Measurements from ENCODE around the gene SAA4. TPM values are rescaled to one million over a fixed set of nuclear protein-coding genes. Genes with fewer than 3 reads are reported as not detected.
"Not testable (repeated sequence)": the region's sequence is repeated elsewhere in the genome, so short reads cannot be mapped to it uniquely, and the experiment has no call there.

Gene SAA4
- total RNA-seq, 2 donors from 2014 or later = not detected

DNA sequence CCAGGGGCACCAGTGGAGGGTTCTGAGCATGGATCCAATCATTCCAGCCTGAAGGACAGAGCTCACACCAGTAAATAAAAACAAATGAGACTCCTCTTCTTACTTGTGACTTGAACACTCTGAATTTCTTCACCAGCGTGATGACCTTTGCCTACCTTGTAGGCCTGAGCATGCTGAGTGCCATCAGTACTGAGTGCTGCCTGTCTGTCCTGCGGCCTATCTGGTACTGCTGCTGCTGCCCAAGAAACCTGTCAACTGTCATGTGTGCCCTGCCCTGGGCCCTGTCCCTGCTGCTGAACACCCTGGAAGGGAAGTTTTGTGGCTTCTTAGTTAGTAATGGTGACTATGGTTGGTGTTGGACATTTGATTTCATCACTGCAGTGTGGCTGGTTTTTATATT lies 40.1 kb downstream of the SAA4 start:
- no peak for ATAC-seq (replicated peaks in 1 of 2)
- Mint-ChIP-seq H3K36me3 (ENCODE audit: insufficient read depth in 2 of 2) (no peaks in the 10 kb centered on the region), H3K27ac (no peak overlapping the region), H3K4me1 (ENCODE audit: low read depth) (no peaks in the 10 kb centered on the region), H3K4me3 (no peak overlapping the region), H3K9me3 (no peaks in the 10 kb centered on the region), H3K27me3 (ENCODE audit: low read depth) (peaks cover 18% of the 10 kb centered on the region)
- no peak for DNase-seq

DNA sequence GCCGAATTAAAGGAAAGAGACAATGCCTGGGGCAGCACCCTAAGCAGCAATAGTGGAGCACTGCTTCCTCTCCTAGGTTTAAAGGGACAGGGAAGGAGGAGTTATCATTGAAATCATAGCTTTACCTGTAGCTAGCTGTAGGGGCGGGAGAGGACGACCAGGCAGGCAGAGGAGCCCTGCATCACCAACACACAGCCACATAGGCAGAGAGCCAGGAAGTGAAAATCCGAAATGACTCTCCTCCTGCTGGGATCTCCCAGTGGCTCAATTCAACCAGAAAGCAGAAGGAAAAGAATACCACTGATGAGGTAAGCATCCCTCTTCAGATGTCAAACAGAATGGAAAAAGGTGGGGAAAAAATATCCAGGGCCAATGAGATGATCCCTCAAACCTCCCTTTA lies 43.6 kb downstream of the SAA4 start:
- no peak overlapping the region for H3K4me3 Mint-ChIP-seq
- no peak overlapping the region for H3K27ac Mint-ChIP-seq
- no peak for ATAC-seq (replicated peaks in 1 of 2)
- H3K36me3 Mint-ChIP-seq (ENCODE audit: insufficient read depth in 2 of 2) = no peaks in the 10 kb centered on the region
- no peak for DNase-seq
- H3K9me3 Mint-ChIP-seq = no peaks in the 10 kb centered on the region
- peaks cover 4% of the 10 kb centered on the region for H3K27me3 Mint-ChIP-seq (ENCODE audit: low read depth)
- H3K4me1 Mint-ChIP-seq (ENCODE audit: low read depth) = no peaks in the 10 kb centered on the region

DNA sequence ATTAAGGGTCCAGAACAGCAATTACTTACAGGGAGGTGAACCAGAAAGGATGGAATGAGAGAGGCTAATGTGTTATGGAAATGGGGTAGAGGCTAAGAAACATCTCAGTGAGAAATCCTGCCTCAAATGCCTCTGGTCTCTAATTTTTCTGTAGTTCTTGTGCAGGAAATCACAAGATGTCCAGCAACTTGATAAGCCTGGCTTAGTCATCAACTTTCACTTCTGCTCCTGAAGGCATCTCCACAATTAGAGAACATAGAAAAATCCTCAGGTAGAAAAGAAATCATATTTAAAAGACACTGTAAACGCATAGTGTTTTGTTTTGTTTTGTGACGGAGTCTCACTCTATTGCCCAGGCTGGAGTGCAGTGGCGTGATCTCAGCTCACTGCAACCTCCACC lies 45.2 kb downstream of the SAA4 start:
- no peaks in the 10 kb centered on the region for H3K9me3 Mint-ChIP-seq
- no peak overlapping the region for H3K27ac Mint-ChIP-seq
- no peaks in the 10 kb centered on the region for H3K4me1 Mint-ChIP-seq (ENCODE audit: low read depth)
- ATAC-seq (replicated peaks in 1 of 2) (no peak), DNase-seq (no peak)
- peaks cover 13% of the 10 kb centered on the region for H3K27me3 Mint-ChIP-seq (ENCODE audit: low read depth)
- H3K4me3 Mint-ChIP-seq = no peak overlapping the region
- H3K36me3 Mint-ChIP-seq (ENCODE audit: insufficient read depth in 2 of 2) = peaks cover 0 to 1% of the 10 kb centered on the region in 2 donors

DNA sequence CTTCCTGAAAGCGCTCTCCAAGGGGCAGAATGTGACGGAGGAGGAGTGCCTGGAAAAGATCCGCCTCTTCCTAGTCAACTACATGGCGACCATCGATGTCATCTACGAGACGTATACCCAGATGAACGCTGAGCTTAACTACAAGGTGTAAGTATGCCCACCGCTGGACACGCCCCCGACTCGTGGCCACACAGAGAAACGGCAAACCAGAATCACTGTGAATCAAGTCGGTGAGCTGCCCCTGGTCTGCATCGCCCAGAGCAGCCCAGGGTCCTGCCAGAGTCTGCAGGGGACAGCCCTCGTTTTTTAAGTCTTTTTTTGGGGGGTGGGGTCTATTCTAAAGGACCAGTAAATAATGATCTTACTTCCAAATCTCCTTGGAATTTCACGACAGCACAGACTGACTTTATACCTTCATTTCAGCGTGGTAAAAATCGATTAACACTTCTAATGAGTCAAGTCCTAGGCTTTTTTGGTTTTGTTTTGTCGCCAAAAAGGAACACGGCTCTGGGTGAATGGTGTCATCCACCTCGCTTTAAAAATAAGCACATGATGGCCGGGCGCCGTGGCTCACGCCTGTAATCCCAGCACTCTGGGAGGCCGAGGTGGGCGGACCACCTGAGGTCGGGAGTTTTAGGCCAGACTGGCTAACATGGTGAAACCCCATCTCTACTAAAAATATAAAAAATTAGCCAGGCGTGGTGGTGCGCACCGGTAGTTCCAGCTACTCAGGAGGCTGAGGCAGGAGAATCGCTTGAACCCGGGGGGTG lies 46.9 kb downstream of the SAA4 start:
- H3K9me3 Mint-ChIP-seq; ATAC-seq (replicated peaks in 1 of 2); H3K36me3 Mint-ChIP-seq (ENCODE audit: insufficient read depth in 2 of 2): not testable (repeated sequence)

DNA sequence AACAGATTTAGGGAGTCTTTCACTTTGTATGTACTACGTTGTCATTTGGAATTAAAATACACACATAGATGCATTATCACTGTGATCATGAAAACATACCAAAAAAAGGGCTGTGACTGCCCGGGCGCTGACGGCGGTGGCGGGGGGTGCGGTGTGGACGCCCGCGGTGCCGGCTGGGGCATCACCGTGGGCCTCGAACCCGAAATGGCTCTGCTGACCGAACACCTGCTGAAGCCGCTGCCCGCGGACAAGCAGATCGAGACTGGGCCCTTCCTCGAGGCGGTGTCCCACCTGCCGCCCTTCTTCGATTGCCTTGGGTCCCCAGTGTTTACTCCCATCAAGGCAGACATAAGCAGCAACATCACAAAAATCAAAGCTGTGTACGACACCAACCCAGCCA lies 47.8 kb downstream of the SAA4 start:
- Mint-ChIP-seq H3K27ac (no peak overlapping the region), H3K4me1 (ENCODE audit: low read depth) (no peaks in the 10 kb centered on the region), H3K9me3 (no peaks in the 10 kb centered on the region), H3K4me3 (no peak overlapping the region), H3K36me3 (ENCODE audit: insufficient read depth in 2 of 2) (peaks cover 0 to 1% of the 10 kb centered on the region in 2 donors), H3K27me3 (ENCODE audit: low read depth) (peaks cover 17% of the 10 kb centered on the region)
- DNase-seq (no peak), ATAC-seq (replicated peaks in 1 of 2) (no peak)

More for the DNA sequence above, 46.9 kb downstream of the SAA4 start:
- H3K4me1 Mint-ChIP-seq (ENCODE audit: low read depth); DNase-seq; H3K4me3 Mint-ChIP-seq; H3K27ac Mint-ChIP-seq: not testable (repeated sequence)
- peaks cover 17% of the 10 kb centered on the region for H3K27me3 Mint-ChIP-seq (ENCODE audit: low read depth)

Other genes starting within 250 kb of the SAA4 start
- gene SERGEF, start 223.8 kb downstream of the SAA4 start, total RNA-seq = 10 to 100 TPM; 40.8 to 43.1 TPM
- under 1 TPM; 0.25 to 0.70 TPM for gene TPH1, start 190.5 kb downstream of the SAA4 start, total RNA-seq
- gene SAAL1, start 130.7 kb downstream of the SAA4 start, total RNA-seq = 10 to 100 TPM; 29.3 to 39.3 TPM
- not detected for gene MRGPRX3, start 104.2 kb downstream of the SAA4 start, total RNA-seq
- gene MRGPRX4, start 64.0 kb downstream of the SAA4 start, total RNA-seq = not detected
- under 1 TPM in 1 of 2 donors, not detected in 1; 0.38 TPM for gene SAA2, start 11.9 kb upstream of the SAA4 start, total RNA-seq
- not detected for gene SAA1, start 29.5 kb upstream of the SAA4 start, total RNA-seq
- 10 to 100 TPM; 18.7 to 22.2 TPM for gene HPS5, start 85.3 kb upstream of the SAA4 start, total RNA-seq
- gene GTF2H1, start 85.8 kb upstream of the SAA4 start, total RNA-seq = 10 to 100 TPM; 43.5 to 47.4 TPM
- gene LDHA, start 157.8 kb upstream of the SAA4 start, total RNA-seq = 100 to 1,000 TPM; 629 to 665 TPM
- not detected for gene LDHC, start 175.5 kb upstream of the SAA4 start, total RNA-seq
- not detected for gene LDHAL6A, start 219.1 kb upstream of the SAA4 start, total RNA-seq

Measured in activated T-cell treated with anti-CD3 and anti-CD28 coated beads, Interleukin-2, amount 50 U/mL, for 72 hours (primary cell).